ENCODE measurements around the gene OSR1.

DNA sequence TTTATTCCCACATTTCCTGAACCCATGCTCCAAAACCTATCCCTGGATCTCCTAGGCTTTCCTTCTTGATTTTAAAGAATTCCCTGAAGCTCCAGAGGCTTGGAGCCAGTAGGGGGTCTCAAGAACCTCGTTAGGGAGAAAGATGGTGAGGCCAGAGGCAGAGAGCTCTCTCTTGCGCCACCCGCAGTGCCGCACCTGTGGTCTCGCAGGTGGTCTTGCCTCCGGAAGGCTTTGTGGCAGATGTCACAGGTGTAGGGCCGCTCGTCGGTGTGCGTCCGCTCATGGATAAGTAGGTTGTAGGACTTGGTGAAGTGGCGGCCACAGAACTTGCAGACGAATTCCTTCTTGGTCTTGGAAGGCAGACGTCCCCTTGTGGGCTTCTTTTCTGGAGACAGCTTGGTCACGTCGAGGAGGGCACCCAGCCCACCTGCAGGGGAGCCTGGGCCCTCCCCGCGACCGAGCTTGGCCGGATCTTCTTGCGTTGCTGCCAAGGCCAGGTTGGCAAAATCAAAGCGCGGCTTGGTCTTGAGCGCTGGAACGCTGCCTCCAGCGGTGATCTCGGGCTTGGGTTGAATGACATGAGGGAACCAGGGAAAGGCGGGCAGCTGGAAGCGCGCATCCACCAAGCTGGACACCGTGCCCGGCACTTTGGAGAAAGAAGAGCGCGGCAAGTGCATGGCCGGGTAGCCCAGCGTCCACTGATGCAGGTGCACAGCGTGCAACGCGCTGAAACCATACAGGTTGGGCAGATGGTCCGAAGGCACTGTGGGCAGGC is 5.3 kb downstream of the OSR1 start:
- TF ChIP-seq POLR2A (IDR thresholded peaks at IDR 0.05; ENCODE audit: low read depth, low read length) (no peak), POLR2AphosphoS5 (IDR thresholded peaks at IDR 0.05; ENCODE audit: low read depth, low read length) (no peak), TAF1 (IDR thresholded peaks at IDR 0.05; ENCODE audit: low read depth, low read length) (no peak), SPI1 (IDR thresholded peaks at IDR 0.05; ENCODE audit: low read depth, low read length) (no peak), POU2F2 (IDR thresholded peaks at IDR 0.05; ENCODE audit: low read depth, low read length) (no peak), PAX5 (IDR thresholded peaks at IDR 0.05; ENCODE audit: insufficient read depth, low read length, severe bottlenecking) (no peak)
